Activated B cell treated with CpG ODN at 0.5 μM for 24 hours (primary cell): ENCODE results near the gene ZSCAN10. TPM values are rescaled to one million over a fixed set of nuclear protein-coding genes. Genes with fewer than 3 reads are reported as not detected.

Experiments used
- ATAC-seq: fragments of 200-7000 bp; cut with Tn5 transposase; one replicate; pipeline ENCODE4 v1.10.0; 2021; ENCODE audit warnings: low read depth, mild to moderate bottlenecking, moderate library complexity
- CTCF ChIA-PET: fragments of 350-600 bp; sonication (Branson Sonifier 250); formaldehyde crosslinking; loops from one replicate; lab custom pipeline; 2021; ENCODE audit warnings: antibody characterized with exemption; lab: Charles Lee
- POLR2A ChIA-PET: fragments of 350-600 bp; sonication (Branson Sonifier 250); formaldehyde crosslinking; loops from one replicate; lab custom pipeline; 2021; ENCODE audit warnings: antibody characterized with exemption; lab: Charles Lee
- DNase-seq: peaks from one replicate; pipeline ENCODE4 v3.0.0; 2022
- H3K27ac Mint-ChIP-seq: one replicate; pipeline ENCODE4 v1.8.0; 2020; ENCODE audit warnings: mixed read lengths
- H3K27me3 Mint-ChIP-seq: one replicate; pipeline ENCODE4 v1.8.0; 2021; ENCODE audit warnings: mixed read lengths
- H3K36me3 Mint-ChIP-seq: one replicate; pipeline ENCODE4 v1.8.0; 2021; ENCODE audit warnings: low read depth, mixed read lengths
- H3K4me1 Mint-ChIP-seq: one replicate; pipeline ENCODE4 v1.8.0; 2021; ENCODE audit warnings: mixed read lengths
- H3K4me3 Mint-ChIP-seq: one replicate; pipeline ENCODE4 v1.8.0; 2020; ENCODE audit warnings: mild to moderate bottlenecking, mixed read lengths
- H3K9me3 Mint-ChIP-seq: one replicate; pipeline ENCODE4 v1.8.0; 2020; ENCODE audit warnings: mixed read lengths
- CTCF ChIP-seq: fragments of 200-600 bp; IDR thresholded peaks from one replicate; pipeline ENCODE4 v1.8.0; 2022; ENCODE audit warnings: antibody characterized with exemption, mild to moderate bottlenecking
- intact Hi-C: fragments of 100-400 bp; cut with micrococcal nuclease; formaldehyde crosslinking; loops from one replicate; pipeline ENCODE4 v1.15.1; 2024
- total RNA-seq: library from RNA; stranded (reverse); gene quantifications from 2 replicates; pipeline ENCODE4 v1.2.3, GENCODE V29; 2022

ZSCAN10 gene
- total RNA-seq, 1 donor from 2014 or later: not detected

- no peaks in the 10 kb centered on the region for H3K27me3 Mint-ChIP-seq
- DNase-seq (no peak), ATAC-seq (no peak)
- no peak overlapping the region for H3K27ac Mint-ChIP-seq
- H3K4me3 Mint-ChIP-seq: no peak overlapping the region
- peaks cover 13% of the 10 kb centered on the region for H3K4me1 Mint-ChIP-seq
- intact Hi-C loops: no loop called here
- H3K36me3 Mint-ChIP-seq: peaks cover 42% of the 10 kb centered on the region
- H3K9me3 Mint-ChIP-seq: no peaks in the 10 kb centered on the region
- POLR2A ChIA-PET: no interaction called here
- no peak for TF ChIP-seq CTCF
- CTCF ChIA-PET: no interaction called here
Measured at GRCh38 chr16:3138823-3139426, 39.8 kb upstream of the ZSCAN10 start.

- intact Hi-C loops: no loop called here
- H3K9me3 Mint-ChIP-seq: no peaks in the 10 kb centered on the region
- ATAC-seq (no peak), DNase-seq (no peak)
- no peak overlapping the region for H3K4me3 Mint-ChIP-seq
- no peak overlapping the region for H3K27ac Mint-ChIP-seq
- peaks cover 43% of the 10 kb centered on the region for H3K36me3 Mint-ChIP-seq
- H3K4me1 Mint-ChIP-seq: peaks cover 18% of the 10 kb centered on the region
- ChIA-PET CTCF (no interaction called here), POLR2A (no interaction called here)
- H3K27me3 Mint-ChIP-seq: no peaks in the 10 kb centered on the region
- no peak for TF ChIP-seq CTCF
Measured at GRCh38 chr16:3138342-3138741, 39.2 kb upstream of the ZSCAN10 start.

DNA sequence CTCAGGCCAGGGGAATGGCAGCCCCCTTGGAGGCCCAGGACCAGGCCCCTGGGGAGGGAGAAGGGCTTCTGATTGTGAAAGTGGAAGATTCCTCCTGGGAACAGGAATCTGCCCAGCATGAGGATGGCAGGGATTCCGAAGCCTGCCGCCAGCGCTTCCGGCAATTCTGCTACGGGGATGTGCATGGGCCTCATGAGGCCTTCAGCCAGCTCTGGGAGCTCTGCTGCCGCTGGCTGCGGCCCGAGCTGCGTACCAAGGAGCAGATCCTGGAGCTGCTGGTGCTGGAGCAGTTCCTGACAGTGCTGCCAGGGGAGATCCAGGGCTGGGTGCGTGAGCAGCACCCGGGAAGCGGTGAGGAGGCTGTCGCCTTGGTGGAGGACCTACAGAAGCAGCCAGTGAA is 38.2 kb upstream of the ZSCAN10 start:
- H3K4me1 Mint-ChIP-seq: peaks cover 22% of the 10 kb centered on the region
- H3K36me3 Mint-ChIP-seq: peaks cover 42% of the 10 kb centered on the region
- TF ChIP-seq CTCF: no peak
- intact Hi-C loops: no loop called here
- no peaks in the 10 kb centered on the region for H3K9me3 Mint-ChIP-seq
- ChIA-PET CTCF (no interaction called here), POLR2A (interaction anchor here (0.7 to 1.2 kb wide), 2 partner anchors 10 to 105 kb away, joined by 3 to 5 read pairs; no protein-coding TSS in a partner anchor)
- H3K27ac Mint-ChIP-seq: no peak overlapping the region
- no peak overlapping the region for H3K4me3 Mint-ChIP-seq
- ATAC-seq: no peak
- no peak for DNase-seq
- H3K27me3 Mint-ChIP-seq: no peaks in the 10 kb centered on the region

- no peaks in the 10 kb centered on the region for H3K27me3 Mint-ChIP-seq
- H3K27ac Mint-ChIP-seq: peak overlapping the region; percentile 74
- ATAC-seq: no peak
- peaks cover 35% of the 10 kb centered on the region for H3K36me3 Mint-ChIP-seq
- TF ChIP-seq CTCF: no peak
- H3K4me1 Mint-ChIP-seq: peaks cover 22% of the 10 kb centered on the region
- peak overlapping the region; percentile 97 for H3K4me3 Mint-ChIP-seq
- ChIA-PET POLR2A (interaction anchor here (0.6 to 3.3 kb wide), 33 partner anchors 10 to 980 kb away, joined by 3 to 59 read pairs (median 5); partner anchors contain the start of genes FLYWCH2, HCFC1R1, THOC6 and TNFRSF12A), CTCF (interaction anchor here (0.6 to 9.2 kb wide), 6 partner anchors 10 to 131 kb away, joined by 3 to 87 read pairs (median 4); no protein-coding TSS in a partner anchor)
- no peak for DNase-seq
- no peaks in the 10 kb centered on the region for H3K9me3 Mint-ChIP-seq
- intact Hi-C loops: loop anchor here (1.0 kb wide), 1 partner anchor 23 kb away; no protein-coding TSS in a partner anchor
Measured at GRCh38 chr16:3135126-3135715, 36.1 kb upstream of the ZSCAN10 start.
